Amygdala (tissue), 56 donors: Measurements from ENCODE around the gene CARMIL1.

ENCODE experiments used
- DNase-seq, 56 donors: peaks; one replicate each; lab custom pipeline; 2025; lab: John Stamatoyannopoulos, UW

The CARMIL1 gene

DNA sequence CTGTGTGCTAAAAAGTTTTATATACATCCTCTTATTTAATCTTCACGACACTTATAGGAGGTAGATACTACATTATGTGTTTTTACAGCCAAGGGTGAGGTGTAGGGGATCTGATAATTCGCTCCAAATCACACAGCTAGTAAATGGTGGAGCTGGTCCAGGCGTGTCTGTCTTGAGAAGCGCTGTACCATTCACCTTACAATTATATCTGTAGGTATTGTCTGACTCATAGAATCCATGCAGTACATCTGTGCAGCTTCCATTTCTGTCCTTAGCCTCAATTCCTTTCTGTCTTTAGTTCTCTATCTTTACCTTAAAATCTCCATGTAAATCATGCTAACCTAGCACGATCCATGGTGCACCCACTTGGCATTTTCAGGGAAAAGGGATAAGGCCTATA is 120.7 kb downstream of the CARMIL1 start:
- no peak for DNase-seq

DNA sequence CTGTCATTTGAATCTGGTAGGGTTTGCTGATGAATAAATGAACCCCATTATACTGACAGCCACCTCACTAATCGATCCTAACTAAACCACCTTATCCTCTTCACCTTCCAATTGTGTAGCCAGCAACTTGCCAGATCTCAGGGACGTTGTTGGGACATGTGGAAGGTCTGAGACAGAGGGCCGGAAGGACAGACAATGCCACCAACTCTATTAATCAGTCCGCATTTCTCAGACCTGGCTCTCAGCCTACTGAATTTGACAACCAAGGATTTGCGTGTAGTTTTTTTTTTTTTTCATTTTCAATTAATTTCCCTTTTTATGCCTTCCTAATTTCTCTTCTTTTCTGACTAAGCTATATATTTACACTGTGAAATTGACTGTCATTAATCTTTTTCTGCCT is 122.5 kb downstream of the CARMIL1 start:
- DNase-seq, result no peak

DNA sequence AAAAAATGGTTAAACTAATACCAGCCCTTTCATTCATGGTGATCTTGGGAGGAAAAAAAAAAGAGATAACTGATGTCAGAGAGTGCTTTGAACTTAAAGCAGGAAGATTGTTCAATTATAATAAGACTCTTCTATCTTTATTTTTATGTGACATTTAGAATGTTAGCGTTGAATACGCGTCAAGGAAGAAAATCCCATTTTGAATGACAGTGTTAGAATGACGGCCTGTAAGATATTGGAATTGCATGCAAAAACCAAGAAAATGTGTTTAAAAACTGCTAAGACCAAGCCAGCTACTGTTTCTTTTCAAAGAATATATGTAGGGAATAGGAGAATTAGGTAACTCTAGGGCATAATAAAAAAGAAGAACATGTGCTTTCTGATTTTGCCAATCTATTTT is 123.0 kb downstream of the CARMIL1 start:
- DNase-seq, result no peak

DNA sequence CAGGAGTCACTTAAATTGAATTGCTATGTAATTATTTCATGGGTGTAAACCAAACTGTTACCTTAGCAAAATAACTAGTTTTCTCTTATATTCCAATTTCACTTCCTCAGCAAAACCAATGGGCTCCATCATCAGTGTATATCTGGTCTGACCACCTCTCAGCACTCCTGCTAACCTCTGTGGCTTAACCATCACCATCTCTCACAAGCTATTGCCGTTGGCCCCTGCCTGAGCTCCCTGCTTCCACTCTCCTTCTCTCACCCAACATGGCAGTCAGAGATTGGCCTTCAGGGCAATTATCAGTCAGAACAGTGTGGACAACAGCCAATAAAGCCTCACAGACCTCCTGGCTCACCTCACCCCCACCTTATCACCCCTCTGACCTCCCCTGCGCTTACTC is 124.0 kb downstream of the CARMIL1 start:
- no peak for DNase-seq

DNA sequence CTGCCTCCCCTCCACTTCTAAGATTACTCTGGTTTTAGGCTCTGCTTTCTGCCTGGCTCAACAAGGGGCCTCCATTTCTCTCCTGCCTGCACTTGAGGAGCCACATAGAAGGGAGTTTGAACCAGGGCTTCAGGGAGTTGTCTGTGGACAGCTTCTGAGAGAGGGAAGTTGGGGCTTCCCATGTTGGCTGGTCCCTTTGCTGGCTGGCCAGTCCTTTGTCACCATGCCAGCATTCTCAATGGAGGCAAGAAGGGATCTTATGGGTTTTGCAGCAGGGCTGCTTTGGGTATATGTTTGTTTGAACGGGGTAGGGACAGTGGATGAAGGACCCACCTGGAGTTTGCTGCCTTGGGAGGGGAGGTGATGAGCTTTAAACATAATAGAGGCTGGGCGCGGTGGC is 124.9 kb downstream of the CARMIL1 start:
- DNase-seq, result peak in 1 of 56 donors; percentile 8

DNA sequence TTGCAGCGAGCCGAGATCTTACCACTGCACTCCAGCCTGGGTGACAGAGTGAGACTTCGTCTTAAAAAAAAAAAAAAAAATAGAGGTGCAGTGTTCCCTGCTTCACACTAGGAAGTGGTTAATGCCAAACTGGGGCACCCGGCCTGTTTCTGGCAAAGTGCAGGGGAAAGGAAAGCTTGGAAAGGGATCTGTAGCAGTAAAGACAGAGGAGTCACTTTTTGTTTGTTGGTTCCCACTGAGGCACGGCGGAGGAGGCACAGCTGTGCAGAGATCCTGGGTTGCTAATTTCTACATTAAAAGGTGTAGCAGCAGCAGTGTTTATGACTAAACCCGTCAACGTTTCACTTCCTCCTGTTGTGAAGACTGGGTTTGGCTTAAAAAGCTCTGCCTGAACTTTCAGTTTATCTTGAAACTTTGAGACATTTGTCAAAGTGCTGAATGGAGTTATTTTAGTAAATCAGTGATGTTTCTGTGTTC is 125.6 kb downstream of the CARMIL1 start:
- peak in 4 of 56 donors; percentile 2 to 21 (median 4) for DNase-seq

DNA sequence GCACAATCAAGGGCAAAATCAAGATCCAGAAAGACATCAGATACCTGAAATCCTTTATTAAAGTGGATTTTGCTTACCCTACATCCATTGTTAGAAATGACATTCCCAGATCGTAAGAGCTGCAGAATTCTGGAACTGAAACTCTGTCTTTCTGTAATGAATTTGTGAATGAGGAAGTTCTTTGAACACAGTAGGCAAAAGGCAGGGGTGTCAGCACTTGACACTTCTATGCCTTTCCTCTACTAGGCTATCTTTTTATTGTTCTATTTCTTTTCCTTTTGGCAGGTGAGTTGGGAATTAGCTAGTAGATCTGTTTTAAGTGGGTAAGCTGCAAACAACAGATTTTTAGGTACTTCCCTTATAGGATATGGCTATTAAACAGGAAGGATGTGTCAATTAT is 126.3 kb downstream of the CARMIL1 start:
- DNase-seq, result no peak

DNA sequence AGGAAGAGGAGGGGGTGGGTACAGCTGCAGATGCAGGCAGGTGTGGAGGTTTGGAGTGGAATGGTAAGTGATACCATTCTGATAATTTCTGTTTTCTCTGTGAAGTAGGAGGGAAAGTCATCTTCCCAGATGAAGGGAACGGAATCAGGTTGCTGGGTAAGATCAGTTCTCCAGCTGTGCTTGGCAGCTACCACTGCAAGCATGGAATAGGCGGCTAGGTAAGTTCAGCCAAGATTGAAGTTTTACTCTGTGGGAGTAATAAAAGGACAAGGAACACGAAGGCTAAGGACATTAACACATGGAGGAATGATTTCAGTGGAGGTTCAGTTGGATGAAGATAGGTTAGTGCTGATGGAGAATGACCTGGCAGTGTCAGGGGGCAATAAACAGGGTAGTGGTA is 128.3 kb downstream of the CARMIL1 start:
- no peak for DNase-seq

DNA sequence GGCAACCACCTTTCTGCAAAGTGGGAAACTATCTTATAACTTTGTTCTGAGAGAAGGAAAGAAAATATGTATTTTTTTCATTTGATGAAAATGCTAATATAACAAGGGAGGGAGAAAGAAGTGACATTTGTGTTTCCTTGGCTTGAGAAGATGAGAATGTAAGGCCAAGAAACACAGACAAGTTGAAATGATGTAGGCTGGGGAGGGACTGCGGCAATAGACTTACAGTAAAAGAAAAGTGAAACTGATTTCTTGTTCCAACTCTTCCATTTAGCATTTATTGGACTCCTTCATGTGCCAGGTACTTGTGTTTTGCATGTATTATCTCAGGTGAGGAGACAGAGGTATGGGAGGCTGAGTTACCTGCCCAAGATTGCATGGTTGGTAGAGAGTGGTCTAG is 130.9 kb downstream of the CARMIL1 start:
- DNase-seq, result no peak

DNA sequence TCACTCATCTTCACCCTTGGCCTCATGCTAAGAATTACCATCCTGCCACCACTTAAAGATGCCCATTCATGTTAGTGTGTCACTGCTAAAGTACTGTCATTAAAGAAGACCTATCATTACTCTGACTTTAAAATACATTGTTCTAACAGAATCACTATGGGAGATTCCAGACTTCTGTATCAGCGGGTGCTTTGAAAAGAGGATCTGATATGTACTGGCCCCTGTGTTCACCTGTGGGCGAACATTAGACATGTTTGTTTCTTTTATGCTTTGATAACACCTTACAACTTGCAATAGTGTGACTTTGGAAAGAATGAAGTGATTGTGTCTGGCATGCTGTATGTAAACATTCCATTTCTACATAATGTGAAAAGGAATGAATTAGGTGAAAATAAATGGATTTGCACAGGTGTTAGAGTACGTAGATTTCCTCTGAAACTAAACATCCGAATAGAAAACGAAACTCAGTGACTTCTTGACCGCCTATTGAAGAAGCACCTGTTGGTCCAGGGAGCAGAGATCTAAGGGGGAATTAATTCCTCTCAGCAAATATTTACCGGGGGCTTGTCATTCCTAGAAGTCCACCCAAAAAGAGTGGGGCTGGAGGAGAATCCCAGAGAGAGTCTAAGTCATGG is 132.3 kb downstream of the CARMIL1 start:
- no peak for DNase-seq

DNA sequence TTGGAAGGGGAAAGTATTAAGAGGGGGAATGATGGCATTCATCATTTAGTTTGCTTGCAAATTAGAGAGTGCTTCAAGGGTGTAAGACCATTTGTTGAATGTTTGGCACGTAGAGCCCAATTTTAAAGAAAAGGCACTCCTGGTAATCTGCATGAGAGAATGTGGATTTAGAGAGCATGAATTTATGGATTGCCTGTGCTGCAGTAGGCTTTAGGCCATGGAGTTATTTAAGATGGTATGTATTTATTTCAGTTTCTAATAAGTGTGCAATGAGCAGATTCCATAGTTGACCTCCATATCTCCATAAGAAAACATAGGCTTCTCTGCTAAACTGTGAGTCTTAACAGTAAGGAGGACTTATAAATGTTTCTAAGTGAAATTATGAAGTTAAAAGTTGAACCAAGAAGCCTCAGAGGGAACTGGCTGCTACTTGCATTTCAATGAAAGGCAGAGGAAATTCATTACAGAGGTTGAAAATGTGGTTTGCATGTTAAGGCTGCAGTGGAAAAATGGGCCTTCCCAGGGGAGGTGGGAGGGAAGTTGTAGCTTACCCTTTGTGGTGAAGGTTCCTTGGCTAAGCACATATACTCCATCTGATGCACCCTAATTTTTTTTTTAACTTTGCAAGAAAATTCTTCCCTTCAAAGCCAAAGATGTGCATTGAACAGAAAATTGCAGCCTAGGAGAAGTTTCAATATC is 134.2 kb downstream of the CARMIL1 start:
- no peak for DNase-seq

DNA sequence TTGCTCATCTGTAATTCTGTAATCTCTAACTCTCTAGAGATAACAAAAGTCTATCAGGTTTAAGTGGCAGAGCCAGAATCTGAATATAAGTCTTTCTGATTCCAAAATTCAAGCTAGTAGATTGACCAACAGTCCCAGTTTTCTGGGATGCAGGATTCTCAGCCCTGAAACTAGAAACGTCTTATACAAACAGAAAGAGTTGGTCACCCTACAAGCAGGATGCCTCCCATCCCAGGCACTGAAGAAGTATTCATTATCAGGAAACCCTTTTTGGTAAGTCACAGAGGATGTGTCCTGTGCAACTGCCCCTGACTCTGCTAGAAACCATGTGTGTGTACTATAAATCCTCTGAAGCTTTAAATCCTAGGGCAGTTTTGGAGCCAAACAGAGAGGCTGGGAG is 135.0 kb downstream of the CARMIL1 start:
- no peak for DNase-seq

DNA sequence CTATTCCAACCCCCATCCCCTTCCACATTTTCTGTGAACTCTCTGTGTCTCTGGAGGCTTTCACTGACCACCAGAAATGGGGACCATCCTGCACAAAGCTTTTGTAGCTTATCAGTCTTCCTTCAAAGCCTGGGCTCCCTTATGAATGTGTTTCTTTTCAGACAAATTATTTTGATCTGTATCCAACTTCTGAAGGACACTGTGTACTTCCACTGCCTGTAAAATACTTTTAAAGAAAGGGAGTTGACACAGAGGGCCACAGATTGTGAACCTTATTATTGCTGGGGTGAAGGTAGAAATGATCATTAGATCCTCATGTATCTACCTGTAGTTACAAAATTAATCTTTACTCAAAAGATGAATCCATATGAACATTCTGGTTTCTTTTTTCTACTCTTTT is 135.6 kb downstream of the CARMIL1 start:
- DNase-seq, result no peak

DNA sequence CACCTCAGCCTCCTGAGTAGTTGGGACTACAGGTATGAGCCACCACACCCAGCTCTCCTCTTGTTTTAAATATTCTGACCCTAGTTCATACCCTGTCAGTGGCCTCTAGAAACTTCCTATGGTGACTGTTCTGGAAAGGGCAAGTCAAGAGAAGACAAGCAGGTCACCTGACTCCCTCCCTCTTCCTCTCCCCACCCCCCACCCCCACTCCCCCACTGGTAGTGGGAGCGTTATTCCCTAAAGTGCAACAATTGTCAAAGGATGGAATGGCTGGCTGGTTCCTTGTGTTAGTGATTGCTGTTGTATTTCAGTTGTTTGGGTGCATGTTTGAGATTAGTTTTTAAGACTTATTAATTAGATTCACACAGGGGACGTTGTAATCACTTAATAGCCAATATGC is 136.1 kb downstream of the CARMIL1 start:
- DNase-seq, result no peak

DNA sequence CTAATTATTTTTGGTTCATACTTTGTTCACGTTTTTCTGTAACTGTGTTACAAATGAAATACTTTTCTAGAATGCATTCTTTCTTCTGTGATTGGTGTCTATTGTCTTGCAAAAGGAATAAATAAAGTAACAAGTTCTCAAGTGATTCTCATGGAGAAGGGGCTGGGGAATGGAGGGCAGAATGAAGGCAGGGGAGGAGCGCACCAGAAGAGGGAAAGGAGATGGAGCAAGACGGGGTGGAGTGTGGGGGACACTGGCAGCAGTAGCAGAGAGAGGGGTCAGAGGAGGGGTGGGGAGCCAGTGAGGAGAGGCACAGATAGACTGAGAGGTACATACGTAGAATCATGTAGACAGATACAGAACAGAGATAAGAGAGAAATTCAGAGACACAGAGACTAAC is 136.5 kb downstream of the CARMIL1 start:
- no peak for DNase-seq

DNA sequence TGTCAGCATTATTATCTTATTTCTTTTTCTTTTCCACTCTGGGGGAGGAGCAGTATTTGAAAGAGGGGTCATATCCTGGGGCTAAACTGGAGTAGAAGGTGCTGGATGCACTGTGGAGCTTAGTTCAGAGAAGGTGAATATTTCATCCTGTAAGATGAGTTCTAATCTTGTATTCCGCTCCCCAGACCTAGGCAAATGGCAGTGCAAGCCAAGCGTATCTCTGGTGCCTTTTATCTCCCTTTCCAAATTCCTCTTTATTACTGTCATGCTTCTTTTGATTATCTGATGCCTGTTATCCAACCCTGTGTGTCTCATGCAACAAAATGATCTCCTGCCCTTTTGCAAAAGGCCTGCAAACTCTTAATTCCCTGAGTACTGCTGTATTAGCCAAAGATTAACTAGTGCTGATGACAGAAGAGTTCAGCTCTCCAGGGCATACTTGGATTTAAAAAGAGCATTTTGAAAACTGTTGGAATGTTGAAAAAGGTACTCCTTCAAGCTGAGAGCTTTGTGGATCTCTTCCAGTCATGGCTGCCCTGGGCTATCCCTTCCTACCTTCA is 138.0 kb downstream of the CARMIL1 start:
- DNase-seq, result no peak

DNA sequence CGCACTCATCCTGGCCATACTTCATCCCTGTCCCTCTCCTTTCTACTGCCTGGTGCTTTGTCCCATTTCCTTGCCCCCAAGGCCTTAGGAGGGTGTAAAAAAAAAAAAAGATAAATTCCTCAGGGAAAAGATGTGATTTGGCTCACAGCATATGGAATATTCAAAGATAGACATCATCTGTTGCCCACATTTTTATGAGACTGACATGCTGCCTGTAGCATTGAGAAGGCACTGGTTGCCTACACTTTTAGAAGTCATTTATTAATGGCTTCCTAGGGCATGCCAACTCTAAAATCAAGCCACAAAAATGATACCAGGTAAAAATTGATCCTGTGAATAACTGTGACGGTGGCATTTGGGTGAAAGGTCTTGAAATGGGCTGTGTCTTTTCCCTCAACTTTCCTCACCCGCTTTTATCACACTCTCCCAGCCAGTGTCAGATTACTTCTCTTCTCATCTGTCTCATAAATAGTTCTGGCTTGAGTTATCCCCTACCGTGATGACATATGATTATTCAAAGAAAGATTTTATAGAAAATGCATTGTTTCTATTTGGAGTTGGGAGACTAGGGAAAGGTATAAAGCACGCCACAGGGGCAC is 139.4 kb downstream of the CARMIL1 start:
- no peak for DNase-seq

DNA sequence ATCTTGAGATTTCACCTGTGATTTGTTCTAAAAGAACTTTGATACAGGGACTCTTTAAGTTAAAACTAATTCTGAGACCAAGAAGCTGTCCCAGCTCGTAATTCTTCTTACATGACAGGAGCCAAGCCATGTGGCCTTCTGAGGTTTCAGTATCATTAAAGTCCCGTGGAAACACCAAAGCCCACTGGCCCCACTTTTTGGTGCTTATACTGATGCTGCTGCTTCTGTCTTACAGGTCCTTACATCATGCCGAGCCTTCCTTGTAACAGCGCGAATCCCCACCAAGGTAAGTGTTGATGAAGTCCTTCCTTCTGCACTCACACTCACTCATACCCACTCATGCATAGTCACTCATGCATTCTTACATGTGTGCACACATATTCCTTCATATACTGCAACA is 140.7 kb downstream of the CARMIL1 start:
- DNase-seq, result no peak

DNA sequence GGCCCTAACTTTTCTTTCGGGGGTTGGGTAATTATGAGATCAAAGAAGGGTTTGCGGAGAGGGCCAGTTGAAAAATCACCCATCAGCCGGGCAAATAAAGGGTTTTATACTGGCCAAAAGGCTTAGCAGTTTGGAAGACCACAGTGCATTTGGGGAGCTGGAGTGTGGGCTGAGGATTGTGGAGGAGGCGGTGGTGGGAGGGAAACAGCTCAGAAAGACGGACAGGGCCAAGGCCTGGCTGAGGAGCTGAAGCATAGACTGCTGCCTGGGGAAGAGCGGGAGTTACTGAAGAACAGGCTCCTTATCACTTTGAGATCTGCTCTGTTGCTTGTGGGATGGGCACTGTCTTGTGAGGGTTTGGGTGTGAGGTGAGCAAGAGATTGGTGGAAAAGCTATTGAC is 144.2 kb downstream of the CARMIL1 start:
- DNase-seq, result no peak

DNA sequence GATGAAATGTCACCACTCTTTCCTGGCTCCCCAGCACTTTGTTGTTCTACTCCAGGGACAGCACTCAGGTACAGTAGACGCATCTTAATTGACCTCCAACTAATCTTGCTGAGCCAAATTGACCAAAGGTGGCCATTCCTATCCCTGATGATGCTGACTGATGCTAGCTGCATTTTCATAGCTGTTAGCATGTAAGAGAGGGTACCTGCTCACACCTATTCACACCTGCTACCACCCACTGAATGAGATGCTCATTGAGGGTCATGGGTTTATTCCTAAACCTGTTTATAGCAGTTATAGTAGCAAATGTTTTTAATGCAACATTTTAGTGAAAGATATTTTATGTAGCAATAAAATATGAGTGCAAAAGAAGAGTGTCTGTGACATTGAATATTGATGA is 145.1 kb downstream of the CARMIL1 start:
- no peak for DNase-seq

DNA sequence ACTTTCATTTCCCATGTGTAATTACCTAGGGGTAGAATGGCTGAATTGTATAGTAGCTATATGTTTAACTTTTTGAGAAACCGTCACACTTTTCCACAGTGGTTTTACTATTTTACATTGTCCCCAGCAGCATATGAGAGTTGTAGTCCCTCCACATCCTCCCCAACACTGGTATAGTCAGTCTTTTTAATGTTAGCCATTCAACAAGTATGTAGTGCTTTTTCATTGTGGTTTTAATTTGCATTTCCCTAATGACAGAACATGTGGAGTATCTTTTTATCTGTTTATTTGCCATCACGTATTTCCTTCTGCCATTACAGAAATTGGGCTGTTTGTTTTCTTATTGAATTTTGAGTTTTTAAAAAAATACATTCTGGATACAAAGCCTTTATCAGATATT is 148.4 kb downstream of the CARMIL1 start:
- DNase-seq, result no peak
